Measurements from ENCODE around the gene SF3B3. TPM values are rescaled to one million over a fixed set of nuclear protein-coding genes. Genes with fewer than 3 reads are reported as not detected.

The SF3B3 gene
- polyA plus RNA-seq, 1 of the 3 experiments (the other 2 are of a cell fraction), result 81.7 TPM

GRCh38 chr16:70602831-70603230, 79.2 kb downstream of the SF3B3 start (continued):
- TF ChIP-seq IRF3 (IDR thresholded peaks at IDR 0.05; ENCODE audit: low read depth, low read length), result no peak
- no peak for TF ChIP-seq TCF12 (IDR thresholded peaks at IDR 0.05)

- H3K4me2 ChIP-seq, result no peak overlapping the region
- no peaks in the 10 kb centered on the region for H3K9me3 ChIP-seq
- no peaks in the 10 kb centered on the region for H3K27me3 ChIP-seq (ENCODE audit: insufficient read depth)
- H3K27ac ChIP-seq (ENCODE audit: low read depth in 2 of 2, low read length in 1 of 2), result no peak overlapping the region
- H3K9ac ChIP-seq, result no peak overlapping the region
- H3K4me1 ChIP-seq (ENCODE audit: control insufficient read depth in 1 of 2, insufficient read depth in 2 of 2, low read depth in 1 of 2, low read length in 1 of 2), result no peaks in the 10 kb centered on the region
- DNase-seq, result no peak
- H3K9me2 ChIP-seq, result no peaks in the 10 kb centered on the region
- H3F3A ChIP-seq (replicated peaks; ENCODE audit: insufficient read depth), result no peaks in the 10 kb centered on the region
- no peaks in the 10 kb centered on the region for H3K79me2 ChIP-seq (ENCODE audit: insufficient read depth)
- H4K20me1 ChIP-seq (ENCODE audit: insufficient read depth), result no peaks in the 10 kb centered on the region
- no peak overlapping the region for H2AFZ ChIP-seq (ENCODE audit: low read depth)
- POLR2A ChIA-PET, result no interaction called here
- TF ChIP-seq PBX3 (IDR thresholded peaks at IDR 0.05) (no peak), JUND (IDR thresholded peaks at IDR 0.05) (no peak), NRF1 (IDR thresholded peaks at IDR 0.05; ENCODE audit: low read depth, low read length) (no peak), NFIC (IDR thresholded peaks at IDR 0.05; ENCODE audit: borderline replicate concordance) (no peak), REST (IDR thresholded peaks at IDR 0.05; ENCODE audit: low read depth, low read length) (no peak), MXI1 (IDR thresholded peaks at IDR 0.05; ENCODE audit: low read depth, low read length) (no peak), RXRA (IDR thresholded peaks at IDR 0.05; ENCODE audit: borderline replicate concordance, low read depth) (no peak), USF2 (IDR thresholded peaks at IDR 0.05; ENCODE audit: borderline replicate concordance, low read depth, low read length) (no peak), MAX (IDR thresholded peaks at IDR 0.05; ENCODE audit: low read depth) (no peak), TCF12 (IDR thresholded peaks at IDR 0.05) (no peak), RFX5 (IDR thresholded peaks at IDR 0.05; ENCODE audit: low read length) (no peak), SMC3 (IDR thresholded peaks at IDR 0.05; ENCODE audit: low read depth, low read length) (no peak)
- WGBS (ENCODE audit: low lambda C conversion rate), result 79% methylated on average over 8 of the region's 8 CpGs
- CTCF ChIA-PET, result interaction anchor here (1.2 kb wide), 1 partner anchor 55 kb away, joined by 3 read pairs; no protein-coding TSS in a partner anchor
- H3K36me3 ChIP-seq (replicated peaks in 1 of 2; ENCODE audit: control insufficient read depth in 1 of 2, insufficient read depth in 2 of 2, low read length in 1 of 2), result no peaks in the 10 kb centered on the region
- no peak overlapping the region for H3K4me3 ChIP-seq (ENCODE audit: low read depth in 2 of 2, low read length in 1 of 2)
These were observed 81.0 kb downstream of the SF3B3 start for GRCh38 chr16:70604407-70605282.

All from SK-N-SH (cell line).